Hepatocyte (in vitro differentiated cells): ENCODE measurements around the gene EARS2.

ENCODE experiments used
- EZH2phosphoT487 ChIP-seq: fragments of 200-600 bp; sonication (generic); IDR thresholded peaks from one replicate; pipeline ENCODE4 v1.6.1; 2018; ENCODE audit warnings: antibody characterized with exemption, mild to moderate bottlenecking, low read depth, moderate library complexity; ENCODE audit not compliant: unreplicated experiment, severe bottlenecking
- TF ChIP-seq, protein P1 (sequence below): fragments of 200-600 bp; sonication (generic); IDR thresholded peaks from 2 replicates; pipeline ENCODE4 v1.5.1; 2016; ENCODE audit warnings: antibody characterized with exemption, mild to moderate bottlenecking; ENCODE audit not compliant: poor library complexity

DNA sequence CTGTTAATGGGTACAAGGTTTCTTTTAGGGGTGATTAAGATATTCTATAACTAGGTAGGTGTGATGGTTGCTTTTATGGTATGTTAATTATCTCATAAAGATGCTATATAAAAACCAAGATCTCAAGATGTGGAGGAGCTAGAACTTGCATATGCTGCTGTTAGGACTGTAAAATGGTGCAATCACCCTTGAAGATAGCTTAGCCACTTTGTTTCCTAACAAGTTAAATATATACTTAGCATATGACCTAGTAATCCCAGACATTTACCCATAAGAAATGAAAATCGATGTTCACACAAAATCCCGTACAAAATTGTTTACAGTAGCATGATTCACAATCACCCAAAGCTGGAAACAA, 71.9 kb downstream of the EARS2 start:
- TF ChIP-seq, protein P1, sequence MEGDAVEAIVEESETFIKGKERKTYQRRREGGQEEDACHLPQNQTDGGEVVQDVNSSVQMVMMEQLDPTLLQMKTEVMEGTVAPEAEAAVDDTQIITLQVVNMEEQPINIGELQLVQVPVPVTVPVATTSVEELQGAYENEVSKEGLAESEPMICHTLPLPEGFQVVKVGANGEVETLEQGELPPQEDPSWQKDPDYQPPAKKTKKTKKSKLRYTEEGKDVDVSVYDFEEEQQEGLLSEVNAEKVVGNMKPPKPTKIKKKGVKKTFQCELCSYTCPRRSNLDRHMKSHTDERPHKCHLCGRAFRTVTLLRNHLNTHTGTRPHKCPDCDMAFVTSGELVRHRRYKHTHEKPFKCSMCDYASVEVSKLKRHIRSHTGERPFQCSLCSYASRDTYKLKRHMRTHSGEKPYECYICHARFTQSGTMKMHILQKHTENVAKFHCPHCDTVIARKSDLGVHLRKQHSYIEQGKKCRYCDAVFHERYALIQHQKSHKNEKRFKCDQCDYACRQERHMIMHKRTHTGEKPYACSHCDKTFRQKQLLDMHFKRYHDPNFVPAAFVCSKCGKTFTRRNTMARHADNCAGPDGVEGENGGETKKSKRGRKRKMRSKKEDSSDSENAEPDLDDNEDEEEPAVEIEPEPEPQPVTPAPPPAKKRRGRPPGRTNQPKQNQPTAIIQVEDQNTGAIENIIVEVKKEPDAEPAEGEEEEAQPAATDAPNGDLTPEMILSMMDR, result no peak
- TF ChIP-seq EZH2phosphoT487, result no peak
